K562 (cell line): ENCODE measurements around the gene DOCK3. TPM values are rescaled to one million over a fixed set of nuclear protein-coding genes. Genes with fewer than 3 reads are reported as not detected.

ENCODE experiments used
- AFF1 ChIP-seq, 2 experiments: fragments of 450-650 bp; IDR thresholded peaks; 2 replicates each; pipeline ENCODE4 v1.6.1; 2018; ENCODE audit warnings: mild to moderate bottlenecking in 2 of 2, low read depth in 1 of 2; ENCODE audit not compliant: partially characterized antibody in 2 of 2
- DNMT1 ChIP-seq: fragments of 450-650 bp; IDR thresholded peaks from 2 replicates; pipeline ENCODE4 v1.6.1; 2016; ENCODE audit warnings: antibody characterized with exemption, mild to moderate bottlenecking
- EHMT2 ChIP-seq: fragments of 450-650 bp; IDR thresholded peaks from 2 replicates; pipeline ENCODE4 v1.6.1; 2018; ENCODE audit warnings: antibody characterized with exemption
- ETS2 ChIP-seq: IDR thresholded peaks from 2 replicates; pipeline ENCODE4 v1.6.1; 2016; ENCODE audit warnings: borderline replicate concordance, missing genetic modification characterization, mild to moderate bottlenecking, moderate library complexity, missing compliant biosample characterization; ENCODE audit not compliant: poor library complexity, severe bottlenecking
- GABPB1 ChIP-seq: sonication (generic); formaldehyde crosslinking; IDR thresholded peaks from 2 replicates; pipeline ENCODE4 v1.8.0; 2022; ENCODE audit warnings: mild to moderate bottlenecking, missing genetic modification reagents
- HMGXB4 ChIP-seq: sonication (generic); formaldehyde crosslinking; IDR thresholded peaks from 2 replicates; pipeline ENCODE4 v1.8.1; 2023; ENCODE audit warnings: mild to moderate bottlenecking, missing genetic modification reagents
- NRF1 ChIP-seq, 2 experiments: fragments of 450-650 bp; IDR thresholded peaks in 1 of 2; conservative IDR thresholded peaks in 1 of 2; 2 replicates each; pipeline ENCODE4 v1.6.1; 2014; ENCODE audit warnings: mild to moderate bottlenecking in 2 of 2
- PML ChIP-seq: IDR thresholded peaks from 2 replicates; pipeline ENCODE4 v1.6.1; 2012; ENCODE audit warnings: low read length, inconsistent platforms
- POLR2G ChIP-seq: fragments of 200-400 bp; formaldehyde crosslinking; IDR thresholded peaks from 2 replicates; pipeline ENCODE4 v1.6.1; 2017; ENCODE audit warnings: low read depth, mild to moderate bottlenecking, antibody characterized with exemption, low read length, moderate library complexity
- PYGO2 ChIP-seq: fragments of 450-650 bp; IDR thresholded peaks from 2 replicates; pipeline ENCODE4 v1.6.1; 2016; ENCODE audit warnings: mild to moderate bottlenecking, missing genetic modification characterization, moderate library complexity, missing compliant biosample characterization
- RBM34 ChIP-seq: fragments of 200-400 bp; formaldehyde crosslinking; IDR thresholded peaks from 2 replicates; pipeline ENCODE4 v1.6.1; 2018; ENCODE audit warnings: low read length, borderline replicate concordance; ENCODE audit not compliant: insufficient read depth
- ZC3H4 ChIP-seq: sonication (generic); formaldehyde crosslinking; IDR thresholded peaks from 2 replicates; pipeline ENCODE4 v1.9.0; 2021; ENCODE audit warnings: missing genetic modification reagents, borderline replicate concordance
- ZNF143 ChIP-seq: sonication (generic); formaldehyde crosslinking; IDR thresholded peaks from 2 replicates; pipeline ENCODE4 v1.9.0; 2022; ENCODE audit warnings: mild to moderate bottlenecking, missing genetic modification reagents
- ZNF263 ChIP-seq: sonication (generic); formaldehyde crosslinking; IDR thresholded peaks from 2 replicates; pipeline ENCODE4 v1.8.0; 2022; ENCODE audit warnings: mild to moderate bottlenecking, missing genetic modification reagents, borderline replicate concordance
- ZNF3 ChIP-seq: fragments of 250-450 bp; sonication (Bioruptor Pico); IDR thresholded peaks from 2 replicates; pipeline ENCODE4 v1.5.0; 2021; ENCODE audit warnings: mild to moderate bottlenecking, moderate library complexity
- ZZZ3 ChIP-seq: fragments of 450-650 bp; IDR thresholded peaks from 2 replicates; pipeline ENCODE4 v1.6.1; 2016; ENCODE audit warnings: antibody characterized with exemption, mild to moderate bottlenecking, moderate library complexity
- polyA plus RNA-seq, 8 experiments: library from polyadenylated mRNA; depleted of rRNA in 4 of 8; stranded (reverse) in 5 of 8; unstranded in 3 of 8; fragments of >200 nt; fragmentation: Nextera tagmentation in 2 of 8; fragmentation: Illumina TruSeq in 1 of 8; extraction: Ambion mirVana in 2 of 8; extraction: Trizol in 1 of 8; gene quantifications; 2 replicates each; pipeline versions ENCODE4 v1.2.1 to v1.2.3, GENCODE V29; 2011 to 2014; ENCODE audit warnings: inconsistent platforms in 1 of 8, missing spikeins in 1 of 8
- total RNA-seq, 7 experiments: library from RNA; depleted of rRNA in 6 of 7; stranded (reverse); fragments of >200 nt in 6 of 7; fragmentation: Illumina TruSeq in 2 of 7; extraction: Trizol in 2 of 7; gene quantifications; 2 replicates each; pipeline versions ENCODE4 v1.2.1 to v1.2.3, GENCODE V29; 2011 to 2021; ENCODE audit warnings: low replicate concordance in 1 of 7
- TF ChIP-seq, protein P1 (sequence below): fragments of 450-650 bp; IDR thresholded peaks from 2 replicates; pipeline ENCODE4 v1.6.1; 2017; ENCODE audit warnings: mild to moderate bottlenecking, moderate library complexity
- TF ChIP-seq, protein P2 (sequence below): sonication (generic); formaldehyde crosslinking; IDR thresholded peaks from 2 replicates; pipeline ENCODE4 v1.8.0; 2022; ENCODE audit warnings: missing genetic modification reagents, mild to moderate bottlenecking, borderline replicate concordance

The DOCK3 gene
- total and polyA plus RNA-seq, 9 of the 15 experiments (the other 6 are each of a cell fraction or from before 2014, with no cell fraction given): under 0.01 to 0.03 (median 0.01) TPM; not detected in 4

GRCh38 chr3:51384726-51385473 lies 710.2 kb downstream of the DOCK3 start, which contains the start of gene MANF (continued):
- TF ChIP-seq ZZZ3: no peak
- TF ChIP-seq ZNF143 (CRISPR knock-in tag): no peak
- TF ChIP-seq HMGXB4 (CRISPR knock-in tag): no peak
- TF ChIP-seq, protein P1, sequence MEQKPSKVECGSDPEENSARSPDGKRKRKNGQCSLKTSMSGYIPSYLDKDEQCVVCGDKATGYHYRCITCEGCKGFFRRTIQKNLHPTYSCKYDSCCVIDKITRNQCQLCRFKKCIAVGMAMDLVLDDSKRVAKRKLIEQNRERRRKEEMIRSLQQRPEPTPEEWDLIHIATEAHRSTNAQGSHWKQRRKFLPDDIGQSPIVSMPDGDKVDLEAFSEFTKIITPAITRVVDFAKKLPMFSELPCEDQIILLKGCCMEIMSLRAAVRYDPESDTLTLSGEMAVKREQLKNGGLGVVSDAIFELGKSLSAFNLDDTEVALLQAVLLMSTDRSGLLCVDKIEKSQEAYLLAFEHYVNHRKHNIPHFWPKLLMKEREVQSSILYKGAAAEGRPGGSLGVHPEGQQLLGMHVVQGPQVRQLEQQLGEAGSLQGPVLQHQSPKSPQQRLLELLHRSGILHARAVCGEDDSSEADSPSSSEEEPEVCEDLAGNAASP: no peak
- peak; percentile 52; the same call in 1 of the 2 replicates for TF ChIP-seq PML
- no peak for TF ChIP-seq DNMT1
- no peak for TF ChIP-seq RBM34
- TF ChIP-seq EHMT2: peak; percentile 26; the same call in 1 of the 2 replicates
- TF ChIP-seq ZNF263 (CRISPR knock-in tag): peak; percentile 97
- TF ChIP-seq, protein P2, sequence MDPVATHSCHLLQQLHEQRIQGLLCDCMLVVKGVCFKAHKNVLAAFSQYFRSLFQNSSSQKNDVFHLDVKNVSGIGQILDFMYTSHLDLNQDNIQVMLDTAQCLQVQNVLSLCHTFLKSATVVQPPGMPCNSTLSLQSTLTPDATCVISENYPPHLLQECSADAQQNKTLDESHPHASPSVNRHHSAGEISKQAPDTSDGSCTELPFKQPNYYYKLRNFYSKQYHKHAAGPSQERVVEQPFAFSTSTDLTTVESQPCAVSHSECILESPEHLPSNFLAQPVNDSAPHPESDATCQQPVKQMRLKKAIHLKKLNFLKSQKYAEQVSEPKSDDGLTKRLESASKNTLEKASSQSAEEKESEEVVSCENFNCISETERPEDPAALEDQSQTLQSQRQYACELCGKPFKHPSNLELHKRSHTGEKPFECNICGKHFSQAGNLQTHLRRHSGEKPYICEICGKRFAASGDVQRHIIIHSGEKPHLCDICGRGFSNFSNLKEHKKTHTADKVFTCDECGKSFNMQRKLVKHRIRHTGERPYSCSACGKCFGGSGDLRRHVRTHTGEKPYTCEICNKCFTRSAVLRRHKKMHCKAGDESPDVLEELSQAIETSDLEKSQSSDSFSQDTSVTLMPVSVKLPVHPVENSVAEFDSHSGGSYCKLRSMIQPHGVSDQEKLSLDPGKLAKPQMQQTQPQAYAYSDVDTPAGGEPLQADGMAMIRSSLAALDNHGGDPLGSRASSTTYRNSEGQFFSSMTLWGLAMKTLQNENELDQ (CRISPR knock-in tag): no peak
- TF ChIP-seq NRF1 (conservative IDR thresholded peaks at IDR 0.05 in 1 of 2, IDR thresholded peaks at IDR 0.05 in 1 of 2): peak; percentile 58 to 59; a peak in 3 of 4 replicates
- no peak for TF ChIP-seq ETS2 (tag)
- no peak for TF ChIP-seq AFF1 (IDR thresholded peaks at IDR 0.05; ENCODE audit: low read depth in 1 of 2, partially characterized antibody in 2 of 2)
- TF ChIP-seq ZC3H4: no peak
- TF ChIP-seq ZNF3 (CRISPR knock-in tag): no peak
- peak; percentile 97 for TF ChIP-seq POLR2G
- TF ChIP-seq PYGO2 (tag): no peak
- peak; percentile 91 for TF ChIP-seq GABPB1 (CRISPR knock-in tag)
